Astrocyte (in vitro differentiated cells and primary cell): ENCODE results near the gene GNA14. TPM values are rescaled to one million over a fixed set of nuclear protein-coding genes. Genes with fewer than 3 reads are reported as not detected.

Experiments used
- DNase-seq: peaks from one replicate; pipeline ENCODE4 v3.0.0-alpha.2; 2010; ENCODE audit warnings: low read depth
- FAIRE-seq: peaks from 2 replicates; lab custom pipeline; 2011; peaks lifted over from hg19 to GRCh38; lab: Jason Lieb, UNC
- H2AFZ ChIP-seq: 2 replicates; pipeline ENCODE4 v1.6.0; 2012; ENCODE audit warnings: low read depth, low read length, inconsistent platforms
- H3K27ac ChIP-seq: 2 replicates; pipeline ENCODE4 v1.5.1; 2011; ENCODE audit warnings: low read depth, low read length, inconsistent platforms
- H3K27me3 ChIP-seq: 2 replicates; pipeline ENCODE4 v1.6.0; 2011; ENCODE audit warnings: low read length, inconsistent platforms; ENCODE audit not compliant: insufficient read depth
- H3K36me3 ChIP-seq: 2 replicates; pipeline ENCODE4 v1.5.1; 2011; ENCODE audit warnings: low read length, inconsistent platforms; ENCODE audit not compliant: insufficient read depth
- H3K4me1 ChIP-seq: 2 replicates; pipeline ENCODE4 v1.5.1; 2011; ENCODE audit warnings: low read length, inconsistent platforms; ENCODE audit not compliant: insufficient read depth
- H3K4me2 ChIP-seq: 2 replicates; pipeline ENCODE4 v1.6.0; 2012; ENCODE audit warnings: low read length, inconsistent platforms
- H3K4me3 ChIP-seq: 2 replicates; pipeline ENCODE4 v1.5.1; 2011; ENCODE audit warnings: low read depth, mild to moderate bottlenecking, low read length, inconsistent platforms; ENCODE audit not compliant: insufficient read depth
- H3K79me2 ChIP-seq: 2 replicates; pipeline ENCODE4 v1.6.0; 2012; ENCODE audit warnings: mild to moderate bottlenecking, low read length, inconsistent platforms; ENCODE audit not compliant: insufficient read depth
- H3K9ac ChIP-seq: 2 replicates; pipeline ENCODE4 v1.6.0; 2012; ENCODE audit warnings: mild to moderate bottlenecking, low read length, inconsistent platforms
- H3K9me3 ChIP-seq: 2 replicates; pipeline ENCODE4 v1.5.1; 2012; ENCODE audit warnings: low read depth, mild to moderate bottlenecking, low read length, inconsistent platforms; ENCODE audit not compliant: insufficient read depth
- H4K20me1 ChIP-seq: 2 replicates; pipeline ENCODE4 v1.6.0; 2012; ENCODE audit warnings: low read length, inconsistent platforms; ENCODE audit not compliant: insufficient read depth
- H3K27ac Mint-ChIP-seq: one replicate; pipeline ENCODE4 v1.8.0; 2021; ENCODE audit warnings: mild to moderate bottlenecking, mixed read lengths; ENCODE audit not compliant: unreplicated experiment
- H3K27me3 Mint-ChIP-seq: one replicate; pipeline ENCODE4 v1.8.0; 2021; ENCODE audit warnings: low read depth, mixed read lengths; ENCODE audit not compliant: unreplicated experiment
- H3K36me3 Mint-ChIP-seq: one replicate; pipeline ENCODE4 v1.8.0; 2021; ENCODE audit warnings: low read depth, mixed read lengths; ENCODE audit not compliant: unreplicated experiment
- H3K4me1 Mint-ChIP-seq: one replicate; pipeline ENCODE4 v1.8.0; 2021; ENCODE audit warnings: low read depth, mixed read lengths; ENCODE audit not compliant: unreplicated experiment
- H3K4me3 Mint-ChIP-seq: one replicate; pipeline ENCODE4 v1.8.0; 2021; ENCODE audit warnings: mild to moderate bottlenecking, moderate library complexity, mixed read lengths; ENCODE audit not compliant: unreplicated experiment
- H3K9me3 Mint-ChIP-seq: one replicate; pipeline ENCODE4 v1.8.0; 2021; ENCODE audit warnings: mild to moderate bottlenecking, mixed read lengths; ENCODE audit not compliant: unreplicated experiment
- CTCF ChIP-seq: IDR thresholded peaks from 2 replicates; pipeline ENCODE4 v1.5.1; 2011; ENCODE audit warnings: low read depth, mild to moderate bottlenecking, inconsistent platforms, low read length, moderate library complexity; ENCODE audit not compliant: insufficient read depth
- EZH2 ChIP-seq: IDR thresholded peaks from 2 replicates; pipeline ENCODE4 v1.6.1; 2012; ENCODE audit warnings: mild to moderate bottlenecking, low read length, inconsistent platforms; ENCODE audit not compliant: insufficient read depth
- total RNA-seq: library from RNA; stranded (reverse); gene quantifications from 2 replicates; pipeline ENCODE4 v1.2.1, GENCODE V29; 2021

Gene GNA14
- total RNA-seq, 1 donor from 2014 or later: 1.0 TPM

- H3K27ac Mint-ChIP-seq: no peak overlapping the region
- H3K27me3 Mint-ChIP-seq: no peaks in the 10 kb centered on the region
- peaks cover 3% of the 10 kb centered on the region for H3K36me3 Mint-ChIP-seq
- TF ChIP-seq EZH2 (no peak), CTCF (no peak)
- no peaks in the 10 kb centered on the region for H3K27me3 ChIP-seq
- peaks cover 23% of the 10 kb centered on the region for H3K4me1 ChIP-seq
- H3K27ac ChIP-seq: no peak overlapping the region
- no peak for DNase-seq
- H3K9me3 Mint-ChIP-seq: no peaks in the 10 kb centered on the region
- H3K4me3 Mint-ChIP-seq: no peak overlapping the region
- H3K4me2 ChIP-seq: no peak overlapping the region
- no peak overlapping the region for H3K9ac ChIP-seq
- FAIRE-seq: no peak
- H3K79me2 ChIP-seq: no peaks in the 10 kb centered on the region
- no peak overlapping the region for H3K4me3 ChIP-seq
- H2AFZ ChIP-seq: no peak overlapping the region
- no peaks in the 10 kb centered on the region for H3K36me3 ChIP-seq
- no peaks in the 10 kb centered on the region for H3K9me3 ChIP-seq
- peaks cover 11% of the 10 kb centered on the region for H3K4me1 Mint-ChIP-seq
- H4K20me1 ChIP-seq: no peaks in the 10 kb centered on the region
Observed at GRCh38 chr9:77438653-77439052, 209.5 kb downstream of the GNA14 start.

DNA sequence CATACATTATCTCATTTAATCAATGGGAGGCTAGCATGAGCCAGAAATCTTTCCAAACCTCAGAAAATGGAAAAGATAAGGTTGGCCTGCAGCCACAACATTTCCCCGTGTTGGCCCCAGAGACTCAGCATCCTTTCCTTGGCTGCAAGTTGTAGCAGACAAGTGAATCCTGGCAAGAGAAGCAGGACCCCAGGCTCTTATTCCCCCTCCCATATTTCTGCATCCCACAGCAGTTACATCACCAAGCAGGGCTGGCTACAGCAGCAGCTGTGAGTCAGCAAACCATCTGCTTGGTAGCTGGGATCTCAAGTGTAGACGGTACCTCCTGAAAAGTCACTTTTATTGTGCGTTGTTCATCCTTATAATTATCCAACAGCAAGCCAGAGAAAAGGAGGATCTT, 212.4 kb downstream of the GNA14 start:
- H4K20me1 ChIP-seq: no peaks in the 10 kb centered on the region
- DNase-seq: peak; percentile 80
- H3K4me2 ChIP-seq: no peak overlapping the region
- H3K9me3 Mint-ChIP-seq: no peaks in the 10 kb centered on the region
- H3K27me3 Mint-ChIP-seq: no peaks in the 10 kb centered on the region
- no peak overlapping the region for H3K4me3 Mint-ChIP-seq
- H3K9ac ChIP-seq: no peak overlapping the region
- H3K27ac ChIP-seq: no peak overlapping the region
- no peak for TF ChIP-seq EZH2
- TF ChIP-seq CTCF: no peak
- no peak overlapping the region for H2AFZ ChIP-seq
- H3K4me3 ChIP-seq: no peak overlapping the region
- peak overlapping the region; percentile 48 for H3K27ac Mint-ChIP-seq
- no peaks in the 10 kb centered on the region for H3K36me3 ChIP-seq
- H3K36me3 Mint-ChIP-seq: peaks cover 3% of the 10 kb centered on the region
- H3K9me3 ChIP-seq: no peaks in the 10 kb centered on the region
- no peak for FAIRE-seq
- no peaks in the 10 kb centered on the region for H3K79me2 ChIP-seq
- H3K4me1 Mint-ChIP-seq: peaks cover 11% of the 10 kb centered on the region
- H3K27me3 ChIP-seq: no peaks in the 10 kb centered on the region
- H3K4me1 ChIP-seq: peaks cover 23% of the 10 kb centered on the region

GRCh38 chr9:77435277-77435676, 212.8 kb downstream of the GNA14 start:
- Histone ChIP-seq H3K36me3 (no peaks in the 10 kb centered on the region), H3K9me3 (no peaks in the 10 kb centered on the region), H3K4me3 (no peak overlapping the region), H3K9ac (no peak overlapping the region), H2AFZ (no peak overlapping the region), H3K27me3 (no peaks in the 10 kb centered on the region), H3K4me1 (peaks cover 22% of the 10 kb centered on the region), H3K27ac (no peak overlapping the region), H3K79me2 (no peaks in the 10 kb centered on the region), H4K20me1 (no peaks in the 10 kb centered on the region), H3K4me2 (no peak overlapping the region)
- no peaks in the 10 kb centered on the region for H3K27me3 Mint-ChIP-seq
- no peak overlapping the region for H3K4me3 Mint-ChIP-seq
- H3K4me1 Mint-ChIP-seq: peaks cover 11% of the 10 kb centered on the region
- TF ChIP-seq EZH2 (no peak), CTCF (no peak)
- no peaks in the 10 kb centered on the region for H3K9me3 Mint-ChIP-seq
- FAIRE-seq: no peak
- peaks cover 3% of the 10 kb centered on the region for H3K36me3 Mint-ChIP-seq
- no peak overlapping the region for H3K27ac Mint-ChIP-seq
- DNase-seq: no peak
